SW 1271 (cell line): ENCODE measurements around the gene WTIP.
"Not testable (repeated sequence)": the region's sequence is repeated elsewhere in the genome, so short reads cannot be mapped to it uniquely, and the experiment has no call there.

Source experiments
- DNase-seq, 2 experiments: peaks; one replicate each; lab custom pipeline; 2025; lab: John Stamatoyannopoulos, UW

The WTIP gene

GRCh38 chr19:34478496-34478895 lies 3.1 kb upstream of the WTIP start:
- DNase-seq = not testable (repeated sequence)

DNA sequence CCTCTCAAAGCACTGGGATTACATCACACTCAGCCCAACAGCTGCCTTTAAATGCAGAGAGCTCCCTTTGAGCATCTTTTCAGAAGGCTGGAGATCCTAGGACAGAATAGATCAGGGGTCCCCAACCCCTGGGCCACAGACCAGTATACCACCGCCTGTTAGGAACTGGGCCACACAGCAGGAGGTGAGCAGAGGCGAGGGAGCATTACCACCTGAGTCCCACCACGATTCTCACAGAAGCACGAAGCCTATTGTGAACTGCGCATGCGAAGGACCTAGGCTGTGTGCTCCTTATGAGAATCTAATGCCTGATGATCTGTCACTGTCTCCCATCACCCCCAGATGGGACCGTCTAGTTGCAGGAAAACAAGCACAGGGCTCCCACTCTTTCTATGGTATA lies 2.2 kb upstream of the WTIP start:
- DNase-seq = no peak

- no peak for DNase-seq
Observed at GRCh38 chr19:34480491-34480890, 1.1 kb upstream of the WTIP start.

DNA sequence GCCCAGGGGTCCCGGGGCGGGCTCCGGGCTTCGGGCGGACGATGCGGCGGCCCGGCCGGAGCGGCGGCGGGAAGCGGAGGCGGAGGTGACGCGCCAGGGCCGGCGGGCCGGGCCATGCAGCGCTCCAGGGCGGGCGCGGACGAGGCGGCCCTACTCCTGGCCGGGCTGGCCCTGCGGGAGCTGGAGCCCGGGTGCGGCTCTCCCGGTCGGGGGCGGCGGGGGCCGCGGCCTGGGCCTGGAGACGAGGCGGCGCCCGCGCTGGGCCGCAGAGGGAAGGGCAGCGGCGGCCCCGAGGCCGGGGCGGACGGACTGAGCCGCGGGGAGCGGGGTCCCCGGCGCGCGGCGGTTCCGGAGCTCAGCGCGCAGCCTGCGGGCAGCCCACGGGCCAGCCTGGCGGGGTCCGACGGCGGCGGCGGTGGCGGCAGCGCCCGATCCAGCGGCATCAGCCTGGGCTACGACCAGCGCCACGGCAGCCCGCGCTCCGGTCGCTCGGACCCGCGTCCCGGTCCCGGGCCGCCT lies 362 bp downstream of the WTIP start:
- no peak for DNase-seq

- DNase-seq = no peak
Observed at GRCh38 chr19:34482380-34483250, 1.1 kb downstream of the WTIP start.

DNA sequence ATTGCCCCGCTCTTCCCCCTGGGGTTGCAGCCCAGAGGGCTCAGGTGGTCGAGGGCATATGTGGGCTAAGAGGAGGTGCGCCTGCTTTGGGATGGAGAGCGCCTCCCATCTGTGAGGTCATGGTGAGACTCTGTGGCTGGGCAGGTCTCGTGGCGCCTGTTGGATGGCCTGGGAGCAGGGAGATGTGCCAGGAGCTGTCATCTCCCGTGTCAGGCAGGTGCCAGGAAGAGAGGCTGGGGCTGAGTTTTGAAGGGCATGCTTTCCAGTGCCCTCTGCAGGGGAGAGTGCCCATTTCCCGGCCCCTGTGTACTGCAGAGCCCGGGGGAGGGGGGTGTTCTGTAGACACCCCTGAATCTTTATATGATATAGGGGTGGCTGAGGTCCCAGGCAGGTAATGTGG lies 2.8 kb downstream of the WTIP start:
- DNase-seq = no peak

DNA sequence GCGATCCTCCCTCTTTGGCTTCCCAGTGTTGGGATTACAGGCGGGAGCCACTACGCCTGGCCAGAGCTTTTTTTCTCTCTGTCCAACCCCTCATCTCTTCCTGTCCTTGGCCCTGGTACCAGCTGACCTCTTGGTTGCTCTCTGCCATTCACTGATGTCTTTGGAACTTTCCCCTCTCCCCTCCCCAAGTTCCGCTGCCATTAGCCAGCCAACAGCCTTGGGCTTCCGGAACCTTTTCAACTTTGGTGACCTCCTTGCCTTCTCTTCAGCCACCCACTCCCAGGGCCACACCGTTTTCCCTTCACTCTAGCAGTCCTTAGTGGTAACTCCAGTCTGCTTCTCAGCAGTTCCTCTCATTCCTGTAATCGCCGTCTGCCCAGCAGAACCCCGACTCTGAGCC lies 4.3 kb downstream of the WTIP start:
- DNase-seq = no peak

GRCh38 chr19:34487651-34488051 lies 6.1 kb downstream of the WTIP start:
- DNase-seq = no peak

- DNase-seq = no peak
Observed at GRCh38 chr19:34489175-34489574, 7.6 kb downstream of the WTIP start.

- DNase-seq = no peak
Observed at GRCh38 chr19:34490141-34490766, 8.7 kb downstream of the WTIP start.

DNA sequence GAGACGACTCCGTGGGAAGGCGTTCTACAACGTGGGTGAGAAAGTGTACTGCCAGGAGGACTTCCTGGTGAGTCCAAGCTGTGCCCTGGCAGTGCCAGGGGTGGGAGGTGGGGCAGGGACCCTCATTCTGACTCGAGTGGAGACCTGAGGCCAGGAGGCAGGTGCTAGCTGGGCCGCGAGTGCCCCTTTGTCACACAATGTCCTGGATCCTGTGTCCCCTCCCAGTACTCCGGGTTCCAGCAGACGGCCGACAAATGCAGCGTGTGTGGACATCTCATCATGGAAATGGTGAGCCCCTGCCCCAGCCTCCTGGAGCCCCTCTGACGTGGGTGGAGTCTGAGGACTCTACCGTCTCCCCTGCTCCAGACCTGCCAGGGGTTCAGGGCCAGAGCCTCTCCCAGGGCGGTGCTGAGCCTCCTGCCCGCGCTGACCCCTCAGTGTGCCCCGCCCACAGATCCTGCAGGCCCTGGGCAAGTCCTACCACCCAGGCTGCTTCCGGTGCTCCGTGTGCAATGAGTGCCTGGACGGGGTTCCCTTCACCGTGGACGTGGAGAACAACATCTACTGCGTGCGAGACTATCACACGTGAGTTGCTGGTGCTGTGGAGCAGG lies 11.6 kb downstream of the WTIP start:
- DNase-seq = no peak

DNA sequence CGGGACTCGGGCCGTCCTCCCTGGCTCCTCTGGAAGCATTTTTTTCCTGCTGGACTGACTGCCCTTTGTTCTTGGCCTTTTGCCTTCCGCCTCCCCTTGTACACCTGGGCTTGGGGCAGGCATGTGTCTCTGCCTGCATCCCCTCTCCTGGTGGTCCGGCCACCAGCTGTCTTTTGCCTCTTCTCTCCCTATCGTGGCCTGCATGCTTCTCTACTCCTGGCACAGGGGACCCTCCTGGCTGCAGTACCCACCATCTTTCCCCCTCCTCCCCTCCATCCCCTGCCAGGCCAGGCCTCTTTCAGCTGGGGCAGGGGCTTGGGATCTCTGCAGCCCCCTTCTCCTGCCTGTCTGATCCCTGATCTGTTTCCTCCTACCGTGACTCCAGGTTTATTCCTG lies 12.1 kb downstream of the WTIP start:
- no peak for DNase-seq

- DNase-seq = no peak
Observed at GRCh38 chr19:34494601-34495000, 13.0 kb downstream of the WTIP start.

DNA sequence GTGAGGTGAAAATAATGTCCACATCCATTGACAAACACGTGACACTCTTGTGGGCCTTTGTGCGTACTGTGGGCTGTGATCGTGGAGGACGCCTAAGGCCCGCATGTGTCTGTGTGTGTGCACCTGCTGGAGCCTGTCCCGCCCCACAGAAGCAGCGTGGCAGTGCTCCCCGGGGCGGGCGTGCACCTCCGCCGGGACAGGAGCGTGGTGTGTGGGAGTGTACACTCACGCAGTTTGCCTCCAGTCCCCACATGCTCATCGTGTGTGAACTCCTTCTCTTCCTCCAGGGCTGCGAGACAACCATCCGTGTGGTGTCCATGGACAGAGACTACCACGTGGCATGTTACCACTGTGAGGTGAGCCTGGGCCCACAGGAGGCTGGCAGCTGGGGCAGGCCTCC lies 13.9 kb downstream of the WTIP start:
- DNase-seq = no peak

- DNase-seq = no peak
Observed at GRCh38 chr19:34497112-34497805, 15.7 kb downstream of the WTIP start.

DNA sequence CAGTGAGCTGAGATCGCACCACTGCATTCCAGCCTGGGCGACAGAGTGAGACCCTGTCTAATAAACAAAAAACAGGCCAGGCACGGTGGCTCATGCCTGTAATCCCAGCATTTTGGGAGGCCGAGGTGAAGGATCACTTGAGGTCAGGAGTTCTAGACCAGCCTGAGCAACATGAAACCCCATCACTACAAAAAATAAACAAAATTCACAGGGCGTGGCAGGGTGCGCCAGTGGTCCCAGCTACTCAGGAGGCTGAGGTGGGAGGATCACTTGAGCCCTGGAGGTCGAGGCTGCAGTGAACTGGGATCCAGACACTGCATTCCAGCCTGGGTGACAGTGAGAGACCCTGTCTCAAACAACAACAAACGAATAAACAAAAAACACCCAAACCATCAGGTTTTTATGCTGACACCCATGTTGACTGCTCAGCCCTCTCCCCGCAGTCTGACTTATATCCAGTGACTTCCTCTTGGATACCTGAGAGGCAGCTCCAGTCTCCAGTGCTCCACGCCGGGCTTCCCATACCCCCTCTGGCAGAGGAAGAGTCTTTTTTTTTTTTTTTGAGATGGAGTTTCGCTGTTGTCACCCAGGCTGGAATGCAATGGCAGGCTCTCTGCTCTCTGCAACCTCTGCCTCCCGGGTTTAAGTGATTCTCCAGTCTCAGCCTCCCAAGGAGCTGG lies 17.7 kb downstream of the WTIP start:
- DNase-seq = no peak

DNA sequence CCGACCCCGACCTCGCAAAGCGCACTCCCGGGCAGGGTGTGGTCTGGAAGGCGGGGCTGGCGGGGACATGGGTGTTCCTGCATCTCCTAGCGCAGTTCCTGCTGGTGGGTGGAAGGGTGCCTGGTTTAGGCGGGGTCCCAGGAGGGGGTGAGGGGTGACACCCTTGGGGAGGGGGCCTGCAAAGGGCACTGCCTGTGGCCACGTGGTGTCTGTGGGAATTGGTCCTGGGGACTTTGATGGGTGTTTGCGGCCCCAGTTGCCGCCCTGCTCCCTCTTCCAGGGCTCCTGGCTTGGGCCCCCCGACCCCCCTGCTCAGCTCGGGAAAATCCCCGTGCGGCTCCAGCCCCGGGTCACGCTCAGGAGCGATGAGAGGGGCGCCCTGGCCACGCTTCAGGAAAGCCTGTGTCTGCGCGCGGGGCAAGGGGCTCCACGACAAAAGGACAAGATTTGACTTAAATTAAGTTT lies 19.1 kb downstream of the WTIP start:
- DNase-seq = no peak

DNA sequence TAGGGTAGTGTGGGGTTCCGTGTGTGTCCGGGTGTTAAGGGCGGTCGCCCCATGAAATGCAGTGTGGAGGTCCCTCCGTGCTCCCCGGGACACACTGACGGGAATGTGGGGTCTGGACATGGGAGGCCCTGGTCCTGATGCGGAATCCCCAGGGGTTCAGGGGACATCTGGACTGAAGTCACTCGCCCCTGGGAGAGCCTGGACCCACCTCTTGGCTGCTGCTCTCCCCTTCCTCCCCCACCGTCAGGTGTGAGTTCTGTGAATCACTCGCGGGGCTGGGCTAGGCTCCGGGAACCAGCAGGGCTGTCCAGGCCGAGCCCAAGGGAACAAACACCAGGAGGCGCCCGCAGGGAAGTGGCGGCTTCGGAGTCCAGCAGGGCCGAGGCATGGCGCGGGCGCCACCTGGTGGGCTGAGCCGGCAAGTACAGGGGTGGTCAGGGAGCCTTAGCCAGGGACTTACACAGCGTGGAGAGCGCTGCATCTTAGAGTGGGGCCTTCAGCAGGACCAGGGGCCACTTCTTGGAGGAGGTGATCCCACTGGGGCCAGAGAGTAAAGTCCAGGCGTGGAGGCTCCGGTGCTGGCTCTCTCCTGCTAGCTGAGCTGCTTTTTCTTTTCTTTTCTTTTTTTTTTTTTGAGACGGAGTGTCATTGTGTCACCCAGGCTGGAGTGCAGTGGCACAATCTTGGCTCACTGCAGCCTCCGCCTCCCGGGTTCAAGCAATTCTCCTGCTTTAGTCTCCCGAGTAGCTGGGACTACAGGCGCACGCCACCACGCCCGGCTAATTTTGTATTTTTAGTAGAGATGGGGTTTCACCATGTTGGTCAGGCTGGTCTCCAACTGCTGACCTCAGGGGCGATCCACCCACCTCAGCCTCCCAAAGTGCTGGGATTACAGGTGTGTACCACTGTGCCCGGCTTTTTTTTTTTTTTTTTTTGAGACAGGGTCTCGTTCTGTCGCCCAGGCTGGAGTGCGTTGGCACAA lies 20.1 kb downstream of the WTIP start:
- DNase-seq = peak; percentile 52 to 57

DNA sequence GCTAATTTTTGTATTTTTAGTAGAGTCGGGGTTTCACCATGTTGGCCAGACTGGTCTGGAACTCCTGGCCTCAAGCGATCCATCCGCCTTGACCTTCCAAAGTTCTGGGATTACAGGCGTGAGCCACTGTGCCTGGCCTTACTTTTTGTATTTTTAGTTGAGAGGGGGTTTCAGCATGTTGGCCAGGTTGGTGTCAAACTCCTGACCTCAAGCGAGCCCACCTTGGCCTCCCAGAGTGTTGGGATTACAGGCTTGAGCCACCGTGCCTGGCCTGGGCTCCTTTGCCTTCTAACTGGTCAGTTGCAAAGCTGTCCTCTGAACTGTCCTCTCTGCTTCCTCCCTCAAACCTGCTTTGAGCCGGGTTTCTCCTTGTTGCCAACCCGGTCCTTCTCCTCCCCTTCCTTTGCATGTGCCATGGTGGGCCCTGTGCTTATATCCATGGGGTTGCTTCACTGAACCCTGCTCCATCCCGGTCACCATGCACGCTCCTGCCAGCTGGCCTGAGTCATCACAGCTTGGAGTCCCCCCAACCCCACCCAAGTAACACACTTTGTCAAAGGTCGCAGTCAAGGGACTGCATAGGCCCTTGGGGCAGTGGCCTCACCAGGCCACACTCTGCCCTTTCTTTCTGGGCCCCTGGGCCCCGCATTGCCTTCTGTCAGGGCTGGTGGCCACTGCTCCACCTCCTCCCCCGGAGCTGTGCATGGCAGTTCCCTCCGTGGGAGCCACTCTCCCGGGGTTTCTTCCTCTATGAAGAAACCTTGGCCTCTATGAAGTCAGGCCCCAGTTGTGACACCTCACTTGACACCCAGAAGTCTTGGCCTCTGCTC lies 21.2 kb downstream of the WTIP start:
- DNase-seq = no peak
